Adipose tissue (tissue), 3 donors: Measurements from ENCODE around the gene EXD3. TPM values are rescaled to one million over a fixed set of nuclear protein-coding genes. Genes with fewer than 3 reads are reported as not detected.

Experiments
- H3K27ac ChIP-seq: one replicate; pipeline ENCODE4 v1.5.1; 2013; ENCODE audit warnings: low read depth, low read length
- WGBS, 3 donors: extraction: QIAGEN DNeasy Blood & Tissue Kit; methylation state at CpG; one replicate each; pipeline ENCODE4 v1.1.7; 2013; 5-methylcytosine and 5-hydroxymethylcytosine counted together
- polyA plus RNA-seq, 3 donors: library from polyadenylated mRNA; stranded (reverse); fragments of 200-250 nt; gene quantifications; one replicate each; pipeline ENCODE4 v1.2.3, GENCODE V29; 2013
- donor health status: healthy with polysubstance abuse.
- donor health status: Bipolar disorder and iron deficiency.
- donor health status: healthy.

The EXD3 gene
- polyA plus RNA-seq, 3 donors = 7.6 to 38.5 (median 14.0) TPM

DNA sequence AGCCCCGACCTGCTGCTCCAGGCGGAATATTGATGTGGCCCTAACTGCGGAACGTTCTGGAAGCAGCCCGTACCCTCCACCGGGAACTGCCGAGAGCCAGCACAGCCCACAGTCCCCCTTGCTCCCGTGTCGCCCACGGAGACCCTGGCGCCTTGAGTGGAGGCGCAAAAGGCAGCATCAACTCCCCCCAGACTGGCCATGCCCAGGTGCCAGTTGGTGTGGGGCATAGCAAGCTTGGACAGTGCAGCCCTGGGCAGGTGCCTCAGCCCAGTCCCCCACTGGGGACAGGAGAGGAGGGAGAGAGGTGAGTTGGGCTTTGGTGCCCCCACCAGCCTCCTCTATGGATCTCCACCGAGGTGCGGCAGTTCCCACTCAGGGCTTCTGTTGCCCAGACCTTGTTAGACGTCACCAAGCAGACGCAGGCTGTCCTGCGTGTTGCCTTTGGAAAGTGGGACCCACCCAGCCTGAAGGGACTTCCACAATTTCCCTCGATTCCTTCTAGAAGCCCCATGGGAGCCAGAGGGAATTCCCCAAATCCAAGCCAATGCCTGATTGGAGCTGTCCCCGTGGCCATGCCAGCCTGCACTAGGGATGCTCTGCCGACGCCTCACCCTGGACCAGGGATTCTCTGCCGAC, 101.1 kb downstream of the EXD3 start:
- no peak overlapping the region for H3K27ac ChIP-seq
- WGBS, 3 donors = 89 to 93% (median 91%) methylated on average over 22 of the region's 22 CpGs

DNA sequence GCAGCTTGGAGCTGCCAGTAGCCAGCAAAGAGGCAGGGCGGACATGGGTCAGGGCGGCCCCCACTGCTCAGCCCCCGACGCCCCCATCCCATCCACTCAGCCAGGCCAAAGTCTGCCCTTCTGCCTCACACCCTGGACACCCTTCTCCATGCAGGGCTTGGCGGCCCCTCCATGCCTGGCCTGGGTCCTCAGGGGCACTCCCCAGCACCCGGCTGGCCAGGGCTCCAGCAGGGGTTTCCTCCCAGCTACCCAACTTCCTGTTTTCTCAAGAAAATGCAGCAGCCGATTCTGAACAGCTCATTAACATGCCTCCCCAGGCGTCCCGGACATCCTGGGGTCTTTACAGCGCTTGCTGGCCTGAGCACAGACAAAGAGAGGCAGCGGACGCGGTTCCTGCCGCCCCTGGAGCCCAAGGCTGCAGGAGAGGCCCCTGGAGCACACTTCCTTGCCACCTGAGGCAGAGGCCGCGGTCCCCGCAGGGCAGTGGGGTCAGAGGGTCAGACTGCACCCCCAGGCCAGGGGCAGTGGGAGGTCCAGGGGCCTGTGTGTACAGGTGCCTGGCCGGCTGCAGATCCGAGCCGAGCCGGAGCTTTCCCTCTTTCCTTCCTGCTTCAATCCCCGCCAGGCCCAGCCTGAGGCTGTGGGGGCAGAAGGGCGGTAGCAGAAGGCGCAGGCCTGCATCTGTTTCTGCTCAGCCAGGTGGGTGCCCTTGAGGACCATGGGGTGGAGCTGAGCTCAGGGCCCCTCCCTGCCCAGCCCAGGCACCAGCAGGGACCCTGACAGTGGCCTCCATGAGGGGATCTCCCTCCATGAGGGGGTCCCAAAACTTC, 102.2 kb downstream of the EXD3 start:
- WGBS, 3 donors = 34 to 68% (median 38%) methylated on average over 22 to 24 of the region's 24 CpGs
- no peak overlapping the region for H3K27ac ChIP-seq

DNA sequence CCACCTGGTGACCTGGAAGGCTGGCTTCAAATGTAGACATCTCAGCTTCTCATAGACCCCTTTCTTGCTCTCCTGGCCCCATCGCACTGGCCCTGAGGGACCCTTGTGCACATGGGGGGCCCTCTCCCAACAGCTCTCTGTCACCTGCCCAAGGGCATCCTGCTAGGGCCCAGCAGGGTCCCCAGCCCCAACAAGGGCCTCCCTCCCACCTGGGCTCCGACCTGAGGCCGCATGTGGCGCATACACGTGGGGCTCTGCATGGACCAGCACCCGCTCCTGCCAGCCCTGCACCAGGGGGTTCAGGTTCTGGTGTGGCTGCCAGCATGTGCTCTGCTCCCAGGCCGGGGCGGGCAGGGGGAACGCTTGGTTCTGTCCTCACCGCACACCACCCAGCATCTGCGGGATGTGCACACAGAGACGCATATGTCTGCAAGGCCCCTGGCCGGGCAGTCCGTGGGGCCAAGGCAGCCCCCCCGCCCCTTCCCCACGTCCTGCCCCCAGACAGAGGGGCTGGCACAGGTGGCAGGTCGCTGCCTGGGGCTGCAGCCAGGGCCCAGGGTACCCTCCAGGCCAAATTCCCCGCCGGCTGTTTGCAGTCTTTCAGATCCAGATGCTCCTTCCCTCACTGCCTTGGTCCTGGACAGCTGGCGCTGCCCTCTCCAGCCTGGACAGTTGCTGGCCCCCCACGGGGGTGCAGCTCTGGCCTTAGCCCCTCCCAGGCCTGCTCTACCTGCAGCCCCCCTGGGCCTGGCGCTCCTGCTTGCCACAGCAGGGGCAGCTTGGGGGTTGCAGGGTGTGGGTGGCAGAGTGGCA, 103.0 kb downstream of the EXD3 start:
- no peak overlapping the region for H3K27ac ChIP-seq
- 85 to 89% (median 87%) methylated on average over 22 of the region's 22 CpGs for WGBS, 3 donors

DNA sequence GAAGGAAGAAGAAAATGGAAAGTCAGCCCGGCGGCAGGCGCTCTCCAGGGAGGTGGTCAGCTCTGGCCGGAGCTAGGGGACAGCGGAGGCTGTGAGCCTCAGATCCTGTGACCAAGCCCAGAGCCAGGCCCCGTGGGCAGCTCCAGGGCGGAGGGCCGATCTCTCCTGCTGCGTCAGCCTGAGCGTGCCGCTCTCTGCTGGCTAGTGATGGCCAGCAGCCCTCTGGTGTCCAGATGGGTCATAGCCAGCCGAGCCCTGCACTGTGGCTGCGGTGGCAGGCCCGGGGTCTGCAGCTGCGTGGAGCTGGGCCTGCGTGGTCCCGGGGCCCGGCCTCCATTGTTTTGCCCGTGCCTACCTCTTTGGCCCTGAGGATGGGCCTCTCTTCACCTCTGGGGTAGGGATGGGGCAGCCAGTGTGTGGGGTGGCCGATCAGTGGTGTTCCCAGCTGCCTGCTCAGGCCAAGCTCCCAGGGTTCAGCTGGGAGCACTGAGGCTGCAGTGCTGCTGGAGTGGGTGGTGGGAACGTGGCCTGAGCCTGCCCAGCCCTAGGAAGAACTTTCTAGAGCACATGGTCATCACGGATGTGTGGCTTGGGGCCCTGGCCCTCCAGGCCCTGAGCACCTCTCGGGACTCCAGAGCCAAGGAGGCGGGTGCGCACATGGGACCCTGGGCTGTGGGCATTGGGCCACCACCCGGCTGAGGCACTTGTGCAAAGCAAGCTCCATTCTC, 103.8 kb downstream of the EXD3 start:
- WGBS, 3 donors = 69 to 75% (median 72%) methylated on average over 22 to 26 of the region's 26 CpGs
- H3K27ac ChIP-seq = no peak overlapping the region

DNA sequence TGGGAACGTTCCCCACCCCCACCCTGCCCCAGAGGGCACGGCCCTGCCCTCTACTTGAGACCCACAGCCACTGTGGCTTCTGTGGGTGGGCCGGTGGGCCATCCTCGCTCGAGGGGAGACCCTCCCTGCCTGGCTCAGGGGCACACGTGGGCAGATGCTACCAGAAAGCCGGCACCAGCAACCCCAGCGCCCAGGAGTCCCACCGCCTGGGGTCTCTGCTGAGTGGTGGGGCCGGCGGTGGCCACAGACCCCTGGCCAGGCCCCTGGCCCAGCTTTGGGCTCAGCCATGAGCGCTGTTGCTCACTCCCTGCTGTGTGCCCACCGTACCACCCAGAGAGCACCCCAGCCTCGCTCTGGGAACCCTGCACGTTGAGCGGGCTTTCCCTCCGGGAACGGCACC, 104.4 kb downstream of the EXD3 start:
- H3K27ac ChIP-seq = no peak overlapping the region

DNA sequence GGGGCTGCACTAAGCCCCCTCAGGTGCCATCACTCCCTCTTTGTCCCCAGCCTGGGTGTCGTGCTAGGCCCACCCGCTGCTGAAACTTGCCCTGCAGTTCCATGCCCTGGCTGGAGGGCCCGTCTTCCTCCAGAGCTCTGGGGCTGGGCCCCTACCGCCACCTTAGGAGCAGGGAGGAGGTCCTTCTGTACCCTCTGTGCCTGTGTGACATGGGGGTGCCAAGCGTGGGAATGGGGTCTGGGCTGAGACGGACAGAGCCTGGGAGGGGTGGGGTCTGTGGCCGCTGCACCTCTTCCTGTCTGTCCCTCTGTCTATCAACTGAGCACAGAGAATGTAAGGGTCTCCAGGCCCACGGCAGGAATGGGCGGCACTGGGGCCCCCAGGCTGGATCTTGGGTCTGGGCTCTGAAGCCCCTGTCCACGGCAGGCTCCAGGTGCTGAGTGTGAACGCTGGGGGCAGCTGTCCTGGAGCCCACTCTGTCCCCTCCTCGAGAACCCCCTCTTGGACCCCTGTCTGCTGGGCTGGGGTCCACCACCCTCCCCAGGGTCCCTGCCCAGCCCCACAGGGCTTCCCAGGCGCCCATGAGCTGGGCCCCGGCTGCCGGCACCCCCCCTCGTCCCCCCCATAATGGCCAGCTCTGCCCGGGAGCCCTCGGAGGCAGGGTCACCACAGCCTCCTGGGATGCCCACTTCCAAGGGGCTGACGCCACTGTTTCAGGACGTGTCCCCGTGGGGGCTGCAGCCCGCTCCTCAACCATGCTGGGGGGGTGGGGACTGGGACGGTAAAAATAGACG, 105.0 kb downstream of the EXD3 start:
- WGBS, 3 donors = 83 to 89% (median 83%) methylated on average over 21 to 24 of the region's 24 CpGs

More for the DNA sequence above, 104.4 kb downstream of the EXD3 start:
- 68 to 82% (median 73%) methylated on average over 16 to 18 of the region's 18 CpGs for WGBS, 3 donors

DNA sequence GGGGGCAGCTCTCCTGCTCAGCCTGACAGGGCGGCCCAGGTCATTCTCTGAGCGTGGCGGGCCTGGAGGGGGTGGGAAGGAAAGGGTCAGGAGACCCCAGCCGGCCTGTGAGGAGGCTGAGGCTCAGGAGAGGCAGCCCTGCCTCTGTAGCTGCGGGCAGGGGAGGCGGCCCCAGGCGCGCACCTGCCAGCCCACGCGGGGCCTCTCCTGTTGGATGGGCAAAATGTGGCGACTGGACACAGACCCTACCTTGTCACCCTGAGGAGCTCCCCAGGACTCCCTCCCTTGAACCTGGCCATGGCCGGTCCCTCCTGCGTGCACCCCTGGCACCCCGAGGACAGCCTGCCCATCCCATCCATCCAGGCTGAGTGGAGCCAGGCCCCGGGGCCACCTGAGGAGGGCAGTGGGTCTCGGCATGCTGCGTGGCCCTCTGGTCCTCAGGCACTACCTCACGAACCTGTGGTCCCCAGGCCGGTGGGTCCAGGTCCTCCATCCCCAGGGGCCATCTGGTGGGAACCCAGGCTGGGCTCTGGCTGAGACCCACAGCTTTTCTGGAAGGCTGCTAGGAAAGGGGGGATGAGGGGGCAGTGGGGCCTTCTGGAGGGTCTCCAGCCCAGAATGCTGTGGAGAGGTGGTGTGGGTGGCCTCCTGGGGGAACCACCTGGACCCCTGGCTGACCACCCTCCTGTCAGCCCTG, 105.8 kb downstream of the EXD3 start:
- 87 to 92% (median 89%) methylated on average over 16 to 19 of the region's 19 CpGs for WGBS, 3 donors
- H3K27ac ChIP-seq = no peak overlapping the region

More for the DNA sequence above, 105.0 kb downstream of the EXD3 start:
- no peak overlapping the region for H3K27ac ChIP-seq

DNA sequence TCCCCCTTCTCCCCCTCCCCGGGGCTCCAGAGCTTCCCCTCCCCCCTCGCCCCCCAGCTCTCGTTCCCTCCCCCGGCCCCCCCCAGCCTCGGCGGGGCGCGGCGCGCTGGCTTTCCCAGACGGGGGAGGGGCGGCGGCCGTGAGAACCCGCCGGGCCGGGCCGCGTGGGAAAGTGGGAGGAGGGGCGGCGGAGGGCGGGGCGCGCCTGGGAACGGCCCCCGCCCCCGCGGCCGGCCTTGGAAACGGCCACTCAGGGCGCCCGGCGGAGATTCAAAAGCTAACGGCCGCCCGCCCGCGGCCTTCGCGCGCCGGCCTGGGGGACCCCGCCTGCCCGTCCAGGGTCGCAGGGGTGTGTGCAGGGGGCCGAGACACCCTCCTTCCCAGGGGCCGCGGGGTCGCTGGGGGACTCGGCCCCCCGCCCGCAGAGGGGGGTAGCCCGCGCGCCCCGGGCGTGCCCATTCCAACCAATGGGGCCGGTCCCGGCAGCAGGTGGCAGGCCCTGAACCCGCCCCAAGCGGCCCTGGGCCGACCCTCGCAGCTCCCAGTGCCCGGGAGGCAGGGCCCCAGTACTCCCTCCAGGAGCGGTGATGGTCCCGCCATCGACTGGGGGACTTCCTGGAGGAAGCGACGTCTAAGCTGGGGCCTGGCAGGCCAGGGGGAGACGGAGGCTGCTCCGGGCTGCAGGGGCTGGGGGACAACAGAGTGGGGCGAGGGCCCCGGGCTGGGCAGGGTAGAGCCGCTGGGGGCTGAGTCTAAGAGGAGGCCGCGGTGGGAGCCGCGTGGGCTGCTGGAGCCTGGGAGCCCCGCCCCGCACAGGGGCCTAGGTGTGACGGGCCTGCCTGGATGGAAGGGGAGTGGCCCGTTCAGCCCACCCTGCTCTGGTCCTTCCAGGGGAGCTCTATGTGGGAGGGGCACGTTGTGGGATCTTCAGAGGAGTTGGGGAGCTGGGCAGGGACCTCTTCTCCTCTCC, 106.7 kb downstream of the EXD3 start:
- H3K27ac ChIP-seq = no peak overlapping the region
- WGBS, 3 donors = 6 to 10% (median 7%) methylated on average over 30 to 76 of the region's 83 CpGs

DNA sequence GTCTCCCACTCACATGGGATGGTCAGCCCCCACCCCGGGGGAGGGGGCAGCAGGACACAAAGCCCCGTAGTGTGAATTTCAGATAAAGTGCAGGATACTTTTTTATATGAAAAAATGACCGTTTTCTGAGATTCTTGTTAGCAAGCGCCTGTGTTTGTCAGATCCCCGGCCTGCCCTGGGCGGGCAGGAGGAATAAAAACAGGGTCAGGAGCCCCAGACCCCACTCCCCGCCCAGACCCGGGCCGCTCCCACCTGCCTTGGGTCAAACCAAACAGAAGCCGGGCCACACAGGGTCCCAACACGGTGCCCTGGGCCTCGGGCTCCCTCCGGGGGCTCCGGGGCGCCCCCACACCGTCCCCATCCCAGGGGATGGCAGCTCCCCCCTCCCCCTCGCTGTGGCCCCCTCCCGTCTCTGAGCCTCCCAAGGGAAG, 107.4 kb downstream of the EXD3 start:
- 26 to 31% (median 30%) methylated on average over 13 to 18 of the region's 18 CpGs for WGBS, 3 donors
- no peak overlapping the region for H3K27ac ChIP-seq

DNA sequence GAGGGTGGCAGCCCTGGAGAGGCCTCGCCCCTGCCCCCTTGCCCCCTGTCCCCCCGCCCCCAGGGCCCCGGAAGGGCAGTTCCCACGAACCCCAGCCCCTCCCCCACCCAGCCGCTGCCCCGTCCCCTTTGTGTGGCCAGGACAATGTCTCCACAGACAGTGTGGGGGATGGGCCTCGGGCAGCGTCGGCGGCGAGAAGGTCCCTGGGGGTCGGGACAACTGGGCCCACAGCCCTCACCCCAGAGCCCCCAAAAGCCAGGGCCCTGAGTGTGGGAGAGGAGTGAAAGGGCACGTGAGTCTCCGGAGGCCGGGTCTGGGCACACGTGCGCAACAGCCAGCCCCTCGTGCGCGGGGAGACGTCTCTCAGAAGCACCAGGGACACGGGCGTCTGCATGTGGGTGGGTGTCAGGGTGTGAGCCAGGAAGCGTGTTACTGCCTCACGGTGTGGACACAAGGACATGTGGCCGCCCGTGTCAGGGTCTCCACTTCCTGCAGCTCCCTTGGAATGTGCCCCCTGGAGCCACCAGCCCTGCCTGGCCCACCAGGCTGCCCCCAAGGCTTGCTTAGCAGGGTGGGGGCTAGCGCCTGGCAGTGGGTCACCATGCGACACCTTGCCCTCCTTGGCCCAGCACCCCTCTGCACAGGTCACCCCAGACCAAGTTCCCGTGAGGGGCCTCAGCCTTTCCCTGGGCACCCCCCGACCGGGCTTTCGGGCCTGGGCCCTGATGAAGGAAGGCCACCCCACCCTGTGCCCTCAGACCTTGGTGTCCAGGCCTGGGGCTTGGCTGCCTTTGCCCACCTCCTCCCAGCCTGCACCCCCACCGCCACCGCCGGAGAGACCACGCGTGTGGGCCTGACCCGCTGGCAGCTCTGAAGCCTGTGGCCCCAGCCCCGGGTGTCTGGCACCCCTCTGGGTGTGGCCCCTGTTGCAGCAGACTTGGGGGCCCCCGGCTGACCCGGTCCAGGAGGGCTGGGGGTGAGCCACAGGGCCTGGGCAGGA, 108.1 kb downstream of the EXD3 start:
- WGBS, 3 donors = 62 to 70% (median 64%) methylated on average over 39 to 42 of the region's 42 CpGs
- H3K27ac ChIP-seq = no peak overlapping the region

DNA sequence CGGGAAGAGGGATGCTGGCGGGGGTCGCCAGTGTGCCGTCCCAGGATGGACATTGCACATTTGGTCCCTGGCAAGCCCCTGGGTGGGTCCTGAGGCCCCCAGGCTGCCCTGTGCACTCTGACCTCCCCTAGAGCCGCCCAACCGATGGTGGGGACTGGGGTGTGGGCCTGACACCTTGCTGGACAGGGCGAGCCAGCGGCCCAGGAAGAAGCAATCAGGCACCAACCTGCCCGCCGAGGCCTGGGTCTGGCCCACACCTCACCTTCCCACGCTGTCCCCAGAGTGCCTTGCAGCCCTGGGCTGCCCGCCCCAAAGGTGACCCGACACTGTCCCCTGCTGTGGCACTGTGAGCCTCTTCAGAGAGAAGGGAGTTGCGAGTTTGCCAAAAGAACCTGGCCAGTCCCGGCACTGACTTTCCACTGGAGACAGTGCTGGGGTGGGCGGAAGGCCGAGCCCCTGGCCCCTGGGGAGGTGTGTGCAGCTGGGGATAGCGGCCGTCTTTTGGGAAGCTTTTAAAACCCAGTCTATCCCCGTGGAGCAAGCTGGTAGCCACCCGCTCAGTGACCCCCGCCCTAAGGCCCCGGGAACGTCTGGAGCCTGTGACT, 108.9 kb downstream of the EXD3 start:
- H3K27ac ChIP-seq = no peak overlapping the region
- 82 to 85% (median 82%) methylated on average over 24 of the region's 24 CpGs for WGBS, 3 donors

DNA sequence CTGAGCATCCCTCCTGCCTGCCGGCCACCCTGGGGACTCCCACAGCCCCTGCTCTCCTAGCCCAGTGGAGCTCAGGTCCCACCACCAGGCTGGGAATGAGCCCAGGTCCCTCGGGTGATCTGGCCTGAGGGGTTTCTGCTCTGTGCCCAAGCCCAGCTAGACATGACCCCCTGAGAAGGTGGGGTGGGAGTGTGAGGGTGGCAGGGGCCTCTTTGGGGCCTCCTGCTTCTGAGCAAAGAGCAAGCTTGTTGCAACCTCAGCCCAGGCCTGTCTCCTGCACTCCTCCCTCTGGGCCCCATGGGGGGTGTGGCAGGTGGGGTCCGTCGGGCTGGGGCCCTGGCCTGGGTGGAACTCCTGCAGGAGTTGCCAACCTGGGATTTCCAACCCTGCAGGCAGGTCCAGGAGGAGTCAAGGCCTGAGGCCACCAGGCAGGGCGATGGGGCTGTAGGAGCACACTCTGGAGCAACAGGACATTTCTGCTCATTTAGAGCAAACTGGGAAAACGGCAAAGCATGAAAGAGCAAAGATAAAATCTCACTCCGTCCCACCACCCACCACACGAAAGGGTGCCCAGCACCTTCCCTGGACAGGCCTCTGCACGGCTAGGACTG, 109.5 kb downstream of the EXD3 start:
- 67 to 77% (median 73%) methylated on average over 8 to 9 of the region's 9 CpGs for WGBS, 3 donors

DNA sequence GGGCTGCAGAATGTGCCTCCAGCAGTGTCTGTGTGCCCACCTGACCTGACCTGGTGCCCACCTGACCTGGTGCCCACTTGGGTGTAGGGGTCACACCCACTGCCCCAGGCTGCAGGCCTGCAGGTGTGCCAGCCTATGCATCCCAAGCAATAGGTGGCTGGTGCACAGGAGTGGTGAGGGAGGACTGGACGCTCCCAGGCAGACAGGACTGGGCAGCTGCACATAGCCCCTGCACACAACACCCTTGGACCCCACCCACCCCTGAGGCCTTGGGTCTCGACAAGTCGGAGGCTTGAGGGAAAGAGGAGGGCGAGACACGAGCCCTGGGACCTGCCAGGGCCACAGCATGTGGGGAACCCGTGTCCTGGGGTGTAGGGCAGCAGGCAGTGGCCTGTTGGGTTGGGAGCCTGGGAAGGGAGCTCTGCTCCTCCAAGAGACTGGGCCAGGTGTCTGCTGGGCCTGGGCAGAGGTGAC, 110.1 kb downstream of the EXD3 start:
- whole genome bisulfite sequencing, 3 donors = 83 to 95% (median 91%) methylated on average over 6 of the region's 6 CpGs
- no peak overlapping the region for H3K27ac ChIP-seq

More for the DNA sequence above, 109.5 kb downstream of the EXD3 start:
- no peak overlapping the region for H3K27ac ChIP-seq
